GM13976 (cell line): ENCODE data around the gene ADD3.

Experiments used
- DNase-seq: peaks from one replicate; pipeline ENCODE4 v3.0.0; 2012; ENCODE audit warnings: low spot score
- CTCF ChIP-seq: IDR thresholded peaks from 2 replicates; pipeline ENCODE4 v1.5.1; 2012; ENCODE audit warnings: borderline replicate concordance, mild to moderate bottlenecking; ENCODE audit not compliant: insufficient read depth; ENCODE audit errors: extremely low read depth, missing control alignments, control extremely low read depth
- in situ Hi-C: fragments of 300-500 bp; cut with MboI; formaldehyde crosslinking; loops from one replicate; pipeline ENCODE4 v1.12.0; 2022; ENCODE audit warnings: low sequenced_read_pairs, mixed read lengths, inconsistent platforms; ENCODE audit not compliant: unreplicated experiment

Gene ADD3

GRCh38 chr10:110009736-110010475 is 2.1 kb downstream of the ADD3 start:
- no peak for TF ChIP-seq CTCF
- no peak for DNase-seq
- in situ Hi-C loops: no loop called here

- in situ Hi-C loops: no loop called here
- no peak for DNase-seq
- no peak for TF ChIP-seq CTCF
Observed at GRCh38 chr10:110010486-110011378, 2.9 kb downstream of the ADD3 start.

DNA sequence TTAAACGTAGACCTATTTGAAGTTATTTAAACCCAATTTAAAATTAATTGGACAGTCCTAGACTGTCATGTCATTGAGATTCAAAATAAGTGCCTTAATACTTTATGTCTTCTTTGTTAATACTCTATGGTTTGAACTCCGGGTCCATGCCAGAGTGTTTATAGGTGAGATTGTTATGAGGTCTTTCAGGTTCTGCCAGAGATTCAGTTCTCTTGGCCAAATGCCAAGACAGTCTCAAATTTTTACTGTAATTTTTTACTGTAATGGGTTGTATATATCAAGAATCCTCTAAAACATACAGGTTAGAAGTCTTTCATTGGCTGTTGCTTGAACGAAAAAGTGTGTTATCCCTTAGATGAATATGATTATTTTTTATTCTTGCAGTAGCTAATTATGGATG is 3.9 kb downstream of the ADD3 start:
- no peak for TF ChIP-seq CTCF
- DNase-seq: no peak

GRCh38 chr10:110013630-110014293 is 6.0 kb downstream of the ADD3 start:
- DNase-seq: no peak
- TF ChIP-seq CTCF: no peak
- in situ Hi-C loops: no loop called here

More for the DNA sequence above, 3.9 kb downstream of the ADD3 start:
- in situ Hi-C loops: no loop called here

DNA sequence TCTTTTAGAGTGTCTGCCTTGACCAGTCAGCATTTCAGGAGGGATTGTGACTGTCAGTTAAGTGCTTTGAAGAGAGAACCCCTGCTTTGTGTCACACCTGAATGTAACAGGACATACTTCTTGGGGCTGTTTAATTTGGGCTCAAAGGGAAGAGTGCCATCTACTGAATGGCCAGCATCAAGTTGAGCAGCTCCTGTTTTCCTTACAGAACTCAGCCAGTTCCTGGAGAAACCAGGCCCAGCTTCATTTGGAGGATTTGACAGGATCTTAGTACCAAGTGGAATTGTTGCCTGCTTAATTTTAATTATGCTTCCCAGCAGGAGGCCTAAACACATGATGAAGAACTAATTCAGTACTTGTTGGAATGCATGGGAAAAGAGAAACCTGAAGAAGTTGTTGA is 8.3 kb downstream of the ADD3 start:
- no peak for DNase-seq
- peak; percentile 17 for TF ChIP-seq CTCF
- in situ Hi-C loops: no loop called here

DNA sequence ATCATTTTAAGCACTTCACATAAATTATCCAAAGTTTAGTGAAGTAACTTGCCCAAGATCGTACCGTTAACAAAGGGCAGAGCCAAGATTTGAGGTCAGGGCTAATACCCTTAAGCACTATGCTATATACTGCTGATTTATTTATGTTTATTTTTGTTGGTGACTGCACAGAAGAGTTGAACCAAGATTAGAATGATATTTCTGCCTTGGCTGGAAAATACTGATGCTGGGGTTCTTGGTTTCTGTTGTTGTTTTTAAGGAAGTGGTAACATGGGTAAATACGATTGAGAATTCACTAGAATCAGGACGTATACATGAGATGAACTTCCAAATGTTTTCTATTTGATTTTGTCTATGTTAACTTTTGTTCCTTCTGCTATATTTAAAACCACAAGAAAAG is 9.3 kb downstream of the ADD3 start:
- DNase-seq: no peak
- no peak for TF ChIP-seq CTCF
- in situ Hi-C loops: no loop called here
